Measurements from ENCODE around the gene PNMA6E. TPM values are rescaled to one million over a fixed set of nuclear protein-coding genes. Genes with fewer than 3 reads are reported as not detected.

Gene PNMA6E
- polyA plus RNA-seq, 1 donor = not detected

GRCh38 chrX:153374426-153374825, 26.7 kb downstream of the PNMA6E start:
- Histone ChIP-seq H3K27ac (ENCODE audit: low read length) (no peak overlapping the region), H3K4me3 (ENCODE audit: low read length) (no peak overlapping the region), H3K4me1 (ENCODE audit: control insufficient read depth, insufficient read depth, low read length) (no peaks in the 10 kb centered on the region), H3K27me3 (ENCODE audit: control insufficient read depth, insufficient read depth, low read length) (no peaks in the 10 kb centered on the region), H3K36me3 (ENCODE audit: control insufficient read depth, insufficient read depth, low read length) (no peaks in the 10 kb centered on the region), H3K9me3 (ENCODE audit: control insufficient read depth, low read depth, low read length) (no peaks in the 10 kb centered on the region)
- DNase-seq = no peak
- WGBS (ENCODE audit: insufficient coverage, low lambda C conversion rate) = 73% methylated on average over 3 of the region's 7 CpGs

- H3K36me3 ChIP-seq (ENCODE audit: control insufficient read depth, insufficient read depth, low read length) = no peaks in the 10 kb centered on the region
- no peaks in the 10 kb centered on the region for H3K27me3 ChIP-seq (ENCODE audit: control insufficient read depth, insufficient read depth, low read length)
- no peak for DNase-seq
- H3K4me3 ChIP-seq (ENCODE audit: low read length) = no peak overlapping the region
- H3K9me3 ChIP-seq (ENCODE audit: control insufficient read depth, low read depth, low read length) = no peaks in the 10 kb centered on the region
- no peaks in the 10 kb centered on the region for H3K4me1 ChIP-seq (ENCODE audit: control insufficient read depth, insufficient read depth, low read length)
- H3K27ac ChIP-seq (ENCODE audit: low read length) = no peak overlapping the region
These were observed 28.2 kb downstream of the PNMA6E start for GRCh38 chrX:153372949-153373348.

DNA sequence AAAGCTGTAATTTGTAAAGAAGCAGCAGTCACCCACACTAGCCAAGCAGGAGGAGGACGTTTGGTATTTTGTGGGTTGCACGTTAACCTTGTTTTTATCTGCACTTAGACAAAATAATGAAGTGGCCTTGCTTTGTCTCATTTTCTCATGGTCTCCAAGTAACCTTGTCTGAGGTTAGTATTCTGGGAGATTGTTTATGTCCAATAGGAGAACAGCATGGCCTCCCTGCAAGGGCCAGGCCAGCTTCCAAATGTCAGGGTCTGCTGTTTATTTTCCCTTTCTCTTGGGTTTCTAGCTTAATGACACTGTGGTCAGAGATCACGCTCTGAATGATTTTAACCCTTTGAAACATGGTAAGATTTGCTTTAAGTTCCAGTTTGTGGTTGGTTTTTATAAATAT, 29.9 kb downstream of the PNMA6E start:
- no peak overlapping the region for H3K27ac ChIP-seq (ENCODE audit: low read length)
- no peaks in the 10 kb centered on the region for H3K36me3 ChIP-seq (ENCODE audit: control insufficient read depth, insufficient read depth, low read length)
- H3K4me1 ChIP-seq (ENCODE audit: control insufficient read depth, insufficient read depth, low read length) = no peaks in the 10 kb centered on the region
- no peak for DNase-seq
- no peaks in the 10 kb centered on the region for H3K27me3 ChIP-seq (ENCODE audit: control insufficient read depth, insufficient read depth, low read length)
- WGBS (ENCODE audit: insufficient coverage, low lambda C conversion rate) = no CpG with 5 or more reads among the region's 3 CpGs
- no peaks in the 10 kb centered on the region for H3K9me3 ChIP-seq (ENCODE audit: control insufficient read depth, low read depth, low read length)
- H3K4me3 ChIP-seq (ENCODE audit: low read length) = no peak overlapping the region

- Histone ChIP-seq H3K4me3 (ENCODE audit: low read length) (no peak overlapping the region), H3K27me3 (ENCODE audit: control insufficient read depth, insufficient read depth, low read length) (no peaks in the 10 kb centered on the region), H3K27ac (ENCODE audit: low read length) (no peak overlapping the region), H3K36me3 (ENCODE audit: control insufficient read depth, insufficient read depth, low read length) (no peaks in the 10 kb centered on the region), H3K4me1 (ENCODE audit: control insufficient read depth, insufficient read depth, low read length) (no peaks in the 10 kb centered on the region), H3K9me3 (ENCODE audit: control insufficient read depth, low read depth, low read length) (no peaks in the 10 kb centered on the region)
- 100% methylated on average over 1 of the region's 8 CpGs for WGBS (ENCODE audit: insufficient coverage, low lambda C conversion rate)
- no peak for DNase-seq
These were observed 30.7 kb downstream of the PNMA6E start for GRCh38 chrX:153370293-153371055.

- WGBS (ENCODE audit: insufficient coverage, low lambda C conversion rate) = no CpG with 5 or more reads among the region's 5 CpGs
- Histone ChIP-seq H3K4me1 (ENCODE audit: control insufficient read depth, insufficient read depth, low read length) (no peaks in the 10 kb centered on the region), H3K4me3 (ENCODE audit: low read length) (no peak overlapping the region), H3K27me3 (ENCODE audit: control insufficient read depth, insufficient read depth, low read length) (no peaks in the 10 kb centered on the region), H3K36me3 (ENCODE audit: control insufficient read depth, insufficient read depth, low read length) (no peaks in the 10 kb centered on the region), H3K9me3 (ENCODE audit: control insufficient read depth, low read depth, low read length) (no peaks in the 10 kb centered on the region), H3K27ac (ENCODE audit: low read length) (no peak overlapping the region)
- DNase-seq = no peak
These were observed 34.1 kb downstream of the PNMA6E start for GRCh38 chrX:153366878-153367538.

DNA sequence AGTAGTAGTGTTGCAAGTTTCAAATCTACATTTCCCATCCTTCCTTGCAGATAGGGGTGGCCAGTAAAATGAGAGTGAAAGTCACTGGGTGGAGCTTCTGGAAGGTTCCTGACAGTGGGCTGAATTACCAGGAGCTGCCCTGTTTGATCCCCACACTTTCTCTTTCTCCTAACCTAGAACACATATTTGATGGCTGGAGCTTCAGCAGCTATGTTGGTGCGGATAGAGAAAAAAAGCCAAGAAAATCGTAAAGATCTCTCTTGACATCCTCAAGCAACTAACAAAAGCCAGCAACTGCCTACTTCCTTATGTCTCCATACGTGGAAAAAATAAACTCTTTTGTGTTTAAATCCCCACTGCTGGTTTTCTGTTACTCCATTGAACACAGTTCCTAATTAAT, 35.0 kb downstream of the PNMA6E start:
- WGBS (ENCODE audit: insufficient coverage, low lambda C conversion rate) = no CpG with 5 or more reads among the region's 3 CpGs

DNA sequence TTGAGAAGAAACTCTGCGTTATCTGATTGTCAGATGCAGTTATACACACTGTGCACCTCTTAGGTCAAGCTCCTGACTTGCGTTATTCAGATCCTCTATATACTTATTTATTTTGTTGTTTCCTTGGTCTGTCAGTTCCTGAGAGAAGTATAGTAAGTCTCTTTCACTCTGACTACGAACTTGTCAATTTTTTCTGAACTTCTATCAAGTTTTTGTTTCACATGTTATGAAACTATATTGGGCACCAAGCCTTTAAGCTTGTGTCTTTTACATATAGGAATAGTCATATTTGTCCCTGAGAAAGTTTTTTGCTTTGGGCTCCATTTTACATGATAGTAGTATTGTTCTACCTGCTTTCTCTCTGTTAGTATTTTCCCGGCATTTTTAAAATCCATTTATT, 35.5 kb downstream of the PNMA6E start:
- no peak for DNase-seq
- H3K9me3 ChIP-seq (ENCODE audit: control insufficient read depth, low read depth, low read length) = no peaks in the 10 kb centered on the region
- WGBS (ENCODE audit: insufficient coverage, low lambda C conversion rate) = 80% methylated on average over 1 of the region's 4 CpGs
- H3K27me3 ChIP-seq (ENCODE audit: control insufficient read depth, insufficient read depth, low read length) = no peaks in the 10 kb centered on the region
- no peak overlapping the region for H3K27ac ChIP-seq (ENCODE audit: low read length)
- H3K36me3 ChIP-seq (ENCODE audit: control insufficient read depth, insufficient read depth, low read length) = no peaks in the 10 kb centered on the region
- no peaks in the 10 kb centered on the region for H3K4me1 ChIP-seq (ENCODE audit: control insufficient read depth, insufficient read depth, low read length)
- H3K4me3 ChIP-seq (ENCODE audit: low read length) = no peak overlapping the region

More for the DNA sequence above, 35.0 kb downstream of the PNMA6E start:
- no peak for DNase-seq
- no peaks in the 10 kb centered on the region for H3K9me3 ChIP-seq (ENCODE audit: control insufficient read depth, low read depth, low read length)
- no peak overlapping the region for H3K4me3 ChIP-seq (ENCODE audit: low read length)
- no peaks in the 10 kb centered on the region for H3K36me3 ChIP-seq (ENCODE audit: control insufficient read depth, insufficient read depth, low read length)
- H3K4me1 ChIP-seq (ENCODE audit: control insufficient read depth, insufficient read depth, low read length) = no peaks in the 10 kb centered on the region
- H3K27ac ChIP-seq (ENCODE audit: low read length) = no peak overlapping the region
- H3K27me3 ChIP-seq (ENCODE audit: control insufficient read depth, insufficient read depth, low read length) = no peaks in the 10 kb centered on the region

- Histone ChIP-seq H3K4me1 (ENCODE audit: control insufficient read depth, insufficient read depth, low read length) (no peaks in the 10 kb centered on the region), H3K9me3 (ENCODE audit: control insufficient read depth, low read depth, low read length) (no peaks in the 10 kb centered on the region), H3K4me3 (ENCODE audit: low read length) (no peak overlapping the region), H3K36me3 (ENCODE audit: control insufficient read depth, insufficient read depth, low read length) (no peaks in the 10 kb centered on the region), H3K27ac (ENCODE audit: low read length) (no peak overlapping the region), H3K27me3 (ENCODE audit: control insufficient read depth, insufficient read depth, low read length) (no peaks in the 10 kb centered on the region)
- no CpG with 5 or more reads among the region's 2 CpGs for WGBS (ENCODE audit: insufficient coverage, low lambda C conversion rate)
- DNase-seq = no peak
These were observed 39.3 kb downstream of the PNMA6E start for GRCh38 chrX:153361781-153362397.

- Histone ChIP-seq H3K9me3 (ENCODE audit: control insufficient read depth, low read depth, low read length) (no peaks in the 10 kb centered on the region), H3K36me3 (ENCODE audit: control insufficient read depth, insufficient read depth, low read length) (no peaks in the 10 kb centered on the region), H3K27me3 (ENCODE audit: control insufficient read depth, insufficient read depth, low read length) (no peaks in the 10 kb centered on the region), H3K4me1 (ENCODE audit: control insufficient read depth, insufficient read depth, low read length) (peaks cover 2% of the 10 kb centered on the region), H3K4me3 (ENCODE audit: low read length) (no peak overlapping the region), H3K27ac (ENCODE audit: low read length) (no peak overlapping the region)
- no peak for DNase-seq
- WGBS (ENCODE audit: insufficient coverage, low lambda C conversion rate) = no CpG with 5 or more reads among the region's 1 CpG
These were observed 43.3 kb downstream of the PNMA6E start for GRCh38 chrX:153357877-153358276.

DNA sequence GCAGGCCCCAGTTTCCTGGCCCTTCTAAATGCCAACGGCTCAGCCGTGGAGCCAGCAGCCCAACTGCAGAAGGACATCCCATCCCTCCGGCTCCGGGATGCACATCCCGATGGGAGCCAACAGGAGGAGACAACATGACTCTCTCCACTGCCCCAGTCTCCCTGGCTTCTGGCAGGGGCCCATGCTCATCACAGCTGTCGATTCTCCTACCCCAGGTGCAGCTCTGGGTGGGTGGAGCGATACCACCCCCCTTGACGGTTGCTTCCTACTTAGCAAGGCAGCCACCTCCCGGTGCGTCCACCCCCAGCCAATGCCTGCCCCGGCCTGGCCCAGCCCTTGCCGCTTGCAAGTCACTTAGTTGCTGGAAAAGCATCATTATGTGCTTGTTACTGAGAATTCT, 47.7 kb downstream of the PNMA6E start:
- Histone ChIP-seq H3K27me3 (ENCODE audit: control insufficient read depth, insufficient read depth, low read length) (no peaks in the 10 kb centered on the region), H3K36me3 (ENCODE audit: control insufficient read depth, insufficient read depth, low read length) (peaks cover 4% of the 10 kb centered on the region), H3K27ac (ENCODE audit: low read length) (no peak overlapping the region), H3K4me3 (ENCODE audit: low read length) (no peak overlapping the region), H3K4me1 (ENCODE audit: control insufficient read depth, insufficient read depth, low read length) (peaks cover 2% of the 10 kb centered on the region), H3K9me3 (ENCODE audit: control insufficient read depth, low read depth, low read length) (no peaks in the 10 kb centered on the region)
- DNase-seq = no peak
- WGBS (ENCODE audit: insufficient coverage, low lambda C conversion rate) = no CpG with 5 or more reads among the region's 12 CpGs

All from large intestine (tissue), 3 donors.